GM12878 (cell line): ENCODE data around the gene SYTL2.

Experiments
- BHLHE40 ChIP-seq, 2 experiments: fragments of 450-650 bp in 1 of 2; IDR thresholded peaks; 2 replicates each; pipeline ENCODE4 v1.6.1; 2011 to 2017; ENCODE audit warnings: low read depth in 2 of 2, borderline replicate concordance in 1 of 2, improper control_type of control experiment in 1 of 2, low read length in 1 of 2, mild to moderate bottlenecking in 1 of 2
- CUX1 ChIP-seq: IDR thresholded peaks from 2 replicates; pipeline ENCODE4 v1.6.1; 2012; ENCODE audit warnings: improper control_type of control experiment, low read depth, low read length; ENCODE audit not compliant: insufficient replicate concordance
- EZH2 ChIP-seq: IDR thresholded peaks from 2 replicates; pipeline ENCODE4 v1.6.1; 2012; ENCODE audit warnings: low read depth, mild to moderate bottlenecking, control low read depth, inconsistent platforms, low read length, borderline replicate concordance; ENCODE audit not compliant: control insufficient read depth
- JUND ChIP-seq: IDR thresholded peaks from 2 replicates; pipeline ENCODE4 v1.6.1; 2012; ENCODE audit warnings: low read depth, mild to moderate bottlenecking, low read length, improper control_type of control experiment, moderate library complexity
- MTA2 ChIP-seq: fragments of 450-650 bp; IDR thresholded peaks from 2 replicates; pipeline ENCODE4 v1.6.1; 2016; ENCODE audit warnings: low read depth, mild to moderate bottlenecking, moderate library complexity
- MYB ChIP-seq: fragments of 150-350 bp; IDR thresholded peaks from 2 replicates; pipeline ENCODE4 v1.6.1; 2014; ENCODE audit warnings: mild to moderate bottlenecking, low read depth, low read length, borderline replicate concordance
- NR2C2 ChIP-seq: IDR thresholded peaks from 2 replicates; pipeline ENCODE4 v1.6.1; 2011; ENCODE audit warnings: borderline replicate concordance, low read depth; ENCODE audit not compliant: control insufficient read depth, insufficient read length
- SP1 ChIP-seq: IDR thresholded peaks from one replicate; pipeline ENCODE4 v1.6.1; 2011; ENCODE audit warnings: low read depth, low read length
- STAT1 ChIP-seq: fragments of 450-650 bp; conservative IDR thresholded peaks from 2 replicates; pipeline ENCODE4 v1.6.1; 2014; ENCODE audit warnings: antibody characterized with exemption, mild to moderate bottlenecking

GRCh38 chr11:85732965-85733364, 78.0 kb downstream of the SYTL2 start:
- no peak for TF ChIP-seq BHLHE40 (IDR thresholded peaks at IDR 0.05; ENCODE audit: borderline replicate concordance in 1 of 2, low read depth in 2 of 2, low read length in 1 of 2)
- TF ChIP-seq JUND = no peak
- TF ChIP-seq MYB = no peak
- TF ChIP-seq EZH2 = no peak
- TF ChIP-seq SP1 = no peak
- no peak for TF ChIP-seq NR2C2
- no peak for TF ChIP-seq MTA2
- TF ChIP-seq CUX1 = no peak
- TF ChIP-seq STAT1 = no peak
